Measurements from ENCODE around the gene TSC22D2. TPM values are rescaled to one million over a fixed set of nuclear protein-coding genes. Genes with fewer than 3 reads are reported as not detected.
"Not testable (repeated sequence)": the region's sequence is repeated elsewhere in the genome, so short reads cannot be mapped to it uniquely, and the experiment has no call there.

The TSC22D2 gene
- total and polyA plus RNA-seq, 2 donors (not counting 3 experiments of a cell fraction or from before 2014, with no cell fraction given) = 7.6 to 43.9 TPM

DNA sequence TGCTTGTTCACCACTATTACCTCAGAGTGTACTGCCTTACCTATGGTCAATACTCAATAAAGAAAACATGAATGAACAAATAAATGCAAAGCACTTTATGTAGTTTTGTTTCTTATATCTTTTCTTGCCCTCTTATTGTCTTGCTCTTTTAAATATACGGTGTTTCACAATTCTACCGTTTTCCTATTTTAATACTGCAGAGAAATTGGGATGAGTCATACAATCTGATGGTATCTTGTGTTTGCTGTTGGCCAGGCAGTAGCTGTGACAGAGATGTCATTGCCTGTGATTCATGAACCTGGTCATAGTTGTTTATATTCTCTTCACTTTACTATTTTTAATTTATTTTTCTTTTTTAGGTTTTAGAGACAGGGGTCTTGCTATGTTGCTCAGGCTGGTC, 89.9 kb downstream of the TSC22D2 start:
- Histone ChIP-seq H3K9me3 (replicated peaks; ENCODE audit: control insufficient read depth, insufficient read depth, low read length) (no peaks in the 10 kb centered on the region), H3K9ac (replicated peaks; ENCODE audit: extremely low read depth, insufficient read depth, low read length) (no peak overlapping the region), H3K36me3 (ENCODE audit: control insufficient read depth in 2 of 2, extremely low read depth in 1 of 2, insufficient read depth in 2 of 2, low read length in 2 of 2) (no peaks in the 10 kb centered on the region), H3K4me1 (ENCODE audit: control insufficient read depth, extremely low read depth, insufficient read depth, low read length) (peaks cover 9% of the 10 kb centered on the region), H3K4me2 (ENCODE audit: insufficient read depth, low read length) (no peak overlapping the region), H3K9me1 (replicated peaks; ENCODE audit: control insufficient read depth, extremely low read depth, insufficient read depth, low read length) (no peaks in the 10 kb centered on the region), H3K27ac (ENCODE audit: insufficient read depth, low read depth, low read length) (no peak overlapping the region), H3K27me3 (ENCODE audit: control insufficient read depth in 2 of 2, insufficient read depth in 2 of 2, low read length in 2 of 2) (no peaks in the 10 kb centered on the region), H2AFZ (ENCODE audit: low read depth, low read length) (no peak overlapping the region), H4K20me1 (replicated peaks; ENCODE audit: control insufficient read depth, extremely low read depth, insufficient read depth, low read length) (no peaks in the 10 kb centered on the region), H3K79me2 (ENCODE audit: control insufficient read depth, insufficient read depth, low read length) (no peaks in the 10 kb centered on the region), H3K4me3 (replicated peaks in 1 of 3; ENCODE audit: insufficient read depth in 1 of 3, low read depth in 1 of 3, low read length in 3 of 3) (no peak overlapping the region)
- FAIRE-seq (no peak), DNase-seq (ENCODE audit: low read depth, low spot score) (peak; percentile 35)
- TF ChIP-seq FOS (IDR thresholded peaks at IDR 0.05; ENCODE audit: borderline replicate concordance, insufficient read depth, low read length) = peak; percentile 81
- TF ChIP-seq, protein P1, sequence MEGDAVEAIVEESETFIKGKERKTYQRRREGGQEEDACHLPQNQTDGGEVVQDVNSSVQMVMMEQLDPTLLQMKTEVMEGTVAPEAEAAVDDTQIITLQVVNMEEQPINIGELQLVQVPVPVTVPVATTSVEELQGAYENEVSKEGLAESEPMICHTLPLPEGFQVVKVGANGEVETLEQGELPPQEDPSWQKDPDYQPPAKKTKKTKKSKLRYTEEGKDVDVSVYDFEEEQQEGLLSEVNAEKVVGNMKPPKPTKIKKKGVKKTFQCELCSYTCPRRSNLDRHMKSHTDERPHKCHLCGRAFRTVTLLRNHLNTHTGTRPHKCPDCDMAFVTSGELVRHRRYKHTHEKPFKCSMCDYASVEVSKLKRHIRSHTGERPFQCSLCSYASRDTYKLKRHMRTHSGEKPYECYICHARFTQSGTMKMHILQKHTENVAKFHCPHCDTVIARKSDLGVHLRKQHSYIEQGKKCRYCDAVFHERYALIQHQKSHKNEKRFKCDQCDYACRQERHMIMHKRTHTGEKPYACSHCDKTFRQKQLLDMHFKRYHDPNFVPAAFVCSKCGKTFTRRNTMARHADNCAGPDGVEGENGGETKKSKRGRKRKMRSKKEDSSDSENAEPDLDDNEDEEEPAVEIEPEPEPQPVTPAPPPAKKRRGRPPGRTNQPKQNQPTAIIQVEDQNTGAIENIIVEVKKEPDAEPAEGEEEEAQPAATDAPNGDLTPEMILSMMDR (IDR thresholded peaks at IDR 0.05; ENCODE audit: extremely low read depth in 1 of 2, insufficient read depth in 1 of 2, low read depth in 1 of 2, low read length in 2 of 2) = no peak
- TF ChIP-seq GATA2 (IDR thresholded peaks at IDR 0.05; ENCODE audit: insufficient read depth, insufficient read length, low read depth, low read length) = peak; percentile 62
- TF ChIP-seq, protein P2, sequence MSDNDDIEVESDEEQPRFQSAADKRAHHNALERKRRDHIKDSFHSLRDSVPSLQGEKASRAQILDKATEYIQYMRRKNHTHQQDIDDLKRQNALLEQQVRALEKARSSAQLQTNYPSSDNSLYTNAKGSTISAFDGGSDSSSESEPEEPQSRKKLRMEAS (IDR thresholded peaks at IDR 0.05; ENCODE audit: insufficient read depth, insufficient read length) = no peak
- peak; percentile 71 for TF ChIP-seq JUN (IDR thresholded peaks at IDR 0.05; ENCODE audit: borderline replicate concordance, insufficient read depth, insufficient read length, low read depth)
- TF ChIP-seq POLR2A (IDR thresholded peaks at IDR 0.05; ENCODE audit: low read depth, low read length) = no peak
- no peak for TF ChIP-seq POLR2AphosphoS5 (IDR thresholded peaks at IDR 0.05; ENCODE audit: insufficient read depth, low read depth, low read length)
- no peak for TF ChIP-seq EZH2 (IDR thresholded peaks at IDR 0.05; ENCODE audit: borderline replicate concordance, low read depth, low read length, severe bottlenecking)
- no peak for TF ChIP-seq MYC (IDR thresholded peaks at IDR 0.05; ENCODE audit: low read depth, low read length)
- BruUV-seq (replicated peaks) = no TSS peak
- intact Hi-C loops (cut with micrococcal nuclease) (loop anchor here (10.0 kb wide), 1 partner anchor 563 kb away; no protein-coding TSS in a partner anchor), dilution Hi-C loops (cut with MboI; ENCODE audit: extremely low pct_ligation_motif_present, low sequenced_read_pairs) (no loop called here)
- POLR2A ChIA-PET = no interaction called here
- CTCF ChIA-PET = interaction anchor here (0.9 to 6.4 kb wide), 7 partner anchors 17 to 562 kb away, joined by 3 to 107 read pairs (median 3); no protein-coding TSS in a partner anchor

DNA sequence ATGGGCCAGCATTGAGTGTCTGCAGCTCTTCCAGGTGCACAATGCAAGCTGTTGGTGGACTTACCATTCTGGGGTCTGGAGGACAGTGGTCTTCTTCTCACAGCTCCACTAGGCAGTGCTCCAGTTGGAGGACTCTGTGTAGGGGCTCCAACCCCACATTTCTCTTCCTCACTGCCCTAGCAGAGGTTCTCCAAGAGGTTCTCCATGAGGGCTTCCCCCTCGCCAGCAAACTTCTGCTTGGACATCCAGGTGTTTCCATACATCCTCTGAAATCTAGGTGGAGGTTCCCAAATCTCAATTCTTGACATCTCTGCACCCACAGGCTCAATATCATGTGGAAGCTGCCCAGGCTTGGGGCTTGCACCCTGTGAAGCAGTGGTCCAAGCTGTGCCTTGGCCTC, 92.9 kb downstream of the TSC22D2 start:
- H3K9me3 ChIP-seq (replicated peaks; ENCODE audit: control insufficient read depth, insufficient read depth, low read length); DNase-seq (ENCODE audit: low read depth, low spot score); H3K9me1 ChIP-seq (replicated peaks; ENCODE audit: control insufficient read depth, extremely low read depth, insufficient read depth, low read length); H3K9ac ChIP-seq (replicated peaks; ENCODE audit: extremely low read depth, insufficient read depth, low read length); H3K36me3 ChIP-seq (ENCODE audit: control insufficient read depth in 2 of 2, extremely low read depth in 1 of 2, insufficient read depth in 2 of 2, low read length in 2 of 2); H3K4me2 ChIP-seq (ENCODE audit: insufficient read depth, low read length); CTCF ChIA-PET; BruUV-seq (replicated peaks); H3K79me2 ChIP-seq (ENCODE audit: control insufficient read depth, insufficient read depth, low read length); H2AFZ ChIP-seq (ENCODE audit: low read depth, low read length); dilution Hi-C loops (cut with MboI; ENCODE audit: extremely low pct_ligation_motif_present, low sequenced_read_pairs); H3K27ac ChIP-seq (ENCODE audit: insufficient read depth, low read depth, low read length); POLR2A ChIA-PET; FAIRE-seq; H4K20me1 ChIP-seq (replicated peaks; ENCODE audit: control insufficient read depth, extremely low read depth, insufficient read depth, low read length); intact Hi-C loops (cut with micrococcal nuclease); H3K4me3 ChIP-seq (replicated peaks in 1 of 3; ENCODE audit: insufficient read depth in 1 of 3, low read depth in 1 of 3, low read length in 3 of 3); H3K27me3 ChIP-seq (ENCODE audit: control insufficient read depth in 2 of 2, insufficient read depth in 2 of 2, low read length in 2 of 2): not testable (repeated sequence)
- peaks cover 28% of the 10 kb centered on the region for H3K4me1 ChIP-seq (ENCODE audit: control insufficient read depth, extremely low read depth, insufficient read depth, low read length)

All from endothelial cell of umbilical vein (primary cell).